Ovary (tissue), 9 donors: ENCODE results near the gene TPM2. TPM values are rescaled to one million over a fixed set of nuclear protein-coding genes. Genes with fewer than 3 reads are reported as not detected.
"Not testable (repeated sequence)": the region's sequence is repeated elsewhere in the genome, so short reads cannot be mapped to it uniquely, and the experiment has no call there.

Experiments used
- DNase-seq, 5 donors: peaks; one replicate each; pipeline ENCODE4 v3.0.0-alpha.2; 2019 to 2020
- H3K27ac ChIP-seq, 2 donors: fragments of 200-600 bp; one replicate each; pipeline versions ENCODE4 v1.5.1 to v1.8.0; 2019 to 2022
- H3K27me3 ChIP-seq: fragments of 200-600 bp; one replicate; pipeline ENCODE4 v1.8.0; 2022
- H3K36me3 ChIP-seq: fragments of 200-600 bp; sonication (generic); one replicate; pipeline ENCODE4 v1.5.1; 2019
- H3K4me1 ChIP-seq: one replicate; pipeline ENCODE4 v1.8.1; 2013; ENCODE audit warnings: mild to moderate bottlenecking, moderate library complexity; ENCODE audit not compliant: insufficient read depth
- H3K4me3 ChIP-seq: fragments of 200-600 bp; sonication (generic); one replicate; pipeline ENCODE4 v1.5.1; 2017
- H3K9me3 ChIP-seq, 2 donors: fragments of 200-600 bp in 1 of 2; sonication (generic) in 1 of 2; one replicate each; pipeline versions ENCODE4 v1.5.1 to v1.8.1; 2013 to 2019; ENCODE audit warnings: mild to moderate bottlenecking in 1 of 2, moderate library complexity in 1 of 2
- CTCF ChIP-seq, 3 donors: fragments of 450-650 bp in 2 of 3; fragments of 200-600 bp in 1 of 3; IDR thresholded peaks; one replicate each; pipeline versions ENCODE4 v1.5.1 to v1.8.0; 2016 to 2022; ENCODE audit warnings: antibody characterized with exemption in 3 of 3, mild to moderate bottlenecking in 1 of 3
- EP300 ChIP-seq: sonication (generic); formaldehyde crosslinking; IDR thresholded peaks from one replicate; pipeline ENCODE4 v1.6.1; 2017; ENCODE audit warnings: antibody characterized with exemption
- POLR2A ChIP-seq: fragments of 450-650 bp; IDR thresholded peaks from one replicate; pipeline ENCODE4 v1.6.1; 2017; ENCODE audit warnings: antibody characterized with exemption, mild to moderate bottlenecking, moderate library complexity
- WGBS, 3 donors: extraction: QIAGEN DNeasy Blood & Tissue Kit in 1 of 3; methylation state at CpG; one replicate each; pipeline versions ENCODE4 v1.1.5 to v1.1.7; 2013 to 2017; 5-methylcytosine and 5-hydroxymethylcytosine counted together
- intact Hi-C, 4 donors: fragments of 100-400 bp; cut with DNase I; formaldehyde crosslinking; loops; one replicate each; pipeline versions ENCODE4 v1.11.0 to v1.15.1; 2022 to 2023
- polyA plus RNA-seq, 2 donors: library from polyadenylated mRNA; stranded (reverse); fragments of 200-250 nt in 1 of 2; fragments of 350-450 nt in 1 of 2; fragmentation: Illumina TruSeq in 1 of 2; extraction: RNeasy Lipid Tissue Mini Kit (QIAGEN cat#74804) in 1 of 2; gene quantifications; one replicate each; pipeline ENCODE4 v1.2.3, GENCODE V29; 2013 to 2014
- total RNA-seq, 7 donors: library from RNA; depleted of rRNA in 2 of 7; stranded (reverse); fragments of >200 nt in 2 of 7; fragmentation: NEBNext Ultra II Directional in 3 of 7; extraction: Animal tissue kit (Norgen Biotek cat#: 25700) in 3 of 7; gene quantifications; one replicate each; pipeline versions ENCODE4 v1.1.0 to v1.2.4, GENCODE V29; 2016 to 2023
- donor health status: DM: no; HTN: no; CAD: no; lungs with moderate emphysema.
- donor health status: DM: no; HTN: no; CAD: no.
- donor health status: Bipolar disorder and iron deficiency.
- donor health status: DM: yes; HTN: yes; CAD: no.
- donor health status: DM: no; HTN: no; CAD: no.
- donor health status: DM: yes; HTN: yes; CAD: no.

Gene TPM2
- total and polyA plus RNA-seq, 9 donors = 179 to 853 (median 414) TPM

- Histone ChIP-seq H3K9me3 (no peaks in the 10 kb centered on the region), H3K36me3 (no peaks in the 10 kb centered on the region), H3K27ac (peak overlapping the region; percentile 48 to 78), H3K4me3 (peak overlapping the region; percentile 42), H3K27me3 (no peaks in the 10 kb centered on the region), H3K4me1 (peaks cover 3% of the 10 kb centered on the region)
- peak in 1 of 5 donors; percentile 52 for DNase-seq
- intact Hi-C loops = loop anchor here in 2 of 4 donors (2.0 to 10.0 kb wide), 3 partner anchors 39 to 239 kb away; partner anchors contain the start of gene TESK1 (in 2 of the 2)
- WGBS, 3 donors = 1 to 3% (median 1%) methylated on average over 11 of the region's 11 CpGs
- TF ChIP-seq POLR2A (no peak), CTCF (IDR thresholded peaks at IDR 0.05) (no peak), EP300 (no peak)
Observed at GRCh38 chr9:35646153-35646532, 43.6 kb downstream of the TPM2 start.

DNA sequence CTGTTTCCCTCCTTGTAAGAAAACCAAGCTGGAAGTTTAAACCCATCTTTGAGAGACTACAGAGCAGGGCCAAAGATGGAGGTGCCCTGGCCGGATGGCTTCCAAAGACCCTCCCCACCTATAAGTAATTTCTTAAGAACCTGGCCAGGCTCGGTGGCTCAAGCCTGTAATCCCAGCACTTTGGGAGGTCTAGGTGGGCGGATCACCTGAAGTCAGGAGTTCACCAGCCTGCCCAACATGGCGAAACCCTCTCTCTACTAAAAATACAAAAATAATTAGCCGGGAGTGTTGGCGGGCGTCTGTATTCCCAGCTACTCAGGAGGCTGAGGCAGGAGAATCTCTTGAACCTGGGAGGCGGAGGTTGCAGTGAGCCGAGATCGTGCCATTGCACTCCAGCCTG lies 44.0 kb downstream of the TPM2 start:
- Histone ChIP-seq H3K4me3 (peak overlapping the region; percentile 42), H3K27ac (peak overlapping the region in 1 of 2 donors; percentile 78)
- not testable (repeated sequence) for H3K27me3 ChIP-seq, DNase-seq, H3K4me1 ChIP-seq, H3K36me3 ChIP-seq, H3K9me3 ChIP-seq
- intact Hi-C loops = loop anchor here in 2 of 4 donors (2.0 to 10.0 kb wide), 3 partner anchors 38 to 239 kb away; partner anchors contain the start of gene TESK1 (in 2 of the 2)
- WGBS, 3 donors = 28 to 41% (median 40%) methylated on average over 10 of the region's 10 CpGs

- no peaks in the 10 kb centered on the region for H3K9me3 ChIP-seq
- peaks cover 3% of the 10 kb centered on the region for H3K4me1 ChIP-seq
- H3K4me3 ChIP-seq = no peak overlapping the region
- intact Hi-C loops = loop anchor here in 1 of 4 donors (10.0 kb wide), 1 partner anchor 242 kb away; no protein-coding TSS in a partner anchor
- no peaks in the 10 kb centered on the region for H3K36me3 ChIP-seq
- H3K27me3 ChIP-seq = no peaks in the 10 kb centered on the region
- DNase-seq = no peak
- TF ChIP-seq POLR2A = no peak
- no peak for TF ChIP-seq EP300
- TF ChIP-seq CTCF (IDR thresholded peaks at IDR 0.05) = no peak
- WGBS, 3 donors = 93 to 96% (median 93%) methylated on average over 12 of the region's 12 CpGs
- no peak overlapping the region for H3K27ac ChIP-seq
Observed at GRCh38 chr9:35643046-35643445, 46.7 kb downstream of the TPM2 start.

GRCh38 chr9:35641478-35641877 lies 48.2 kb downstream of the TPM2 start:
- intact Hi-C loops = loop anchor here in 1 of 4 donors (10.0 kb wide), 1 partner anchor 243 kb away; no protein-coding TSS in a partner anchor
- not testable (repeated sequence) for DNase-seq, H3K27ac ChIP-seq, H3K36me3 ChIP-seq, H3K4me1 ChIP-seq, H3K27me3 ChIP-seq, H3K4me3 ChIP-seq, H3K9me3 ChIP-seq
- WGBS, 3 donors = 93 to 95% (median 95%) methylated on average over 3 of the region's 3 CpGs

DNA sequence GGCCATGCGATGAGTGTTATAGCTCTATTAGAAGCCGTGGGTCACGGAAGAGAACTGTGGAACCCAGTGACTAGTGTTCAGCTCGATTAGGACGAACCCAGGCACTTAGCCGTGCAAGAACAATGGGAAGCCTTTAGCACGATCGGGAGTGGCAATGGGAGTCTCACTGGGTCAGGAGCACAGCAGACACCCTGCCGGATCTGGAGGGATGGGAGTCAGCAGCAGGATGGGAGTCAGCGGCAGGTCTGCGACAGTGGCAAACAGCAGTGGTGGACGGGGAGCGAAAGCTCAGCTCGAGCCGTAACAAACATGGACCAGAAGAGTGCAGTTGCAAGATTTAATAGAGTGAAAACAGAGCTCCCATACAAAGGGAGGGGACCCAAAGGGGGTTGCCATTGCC lies 49.3 kb downstream of the TPM2 start:
- WGBS, 3 donors = 94 to 99% (median 96%) methylated on average over 15 of the region's 15 CpGs
- intact Hi-C loops = loop anchor here in 1 of 4 donors (10.0 kb wide), 1 partner anchor 244 kb away; no protein-coding TSS in a partner anchor
- not testable (repeated sequence) for H3K4me1 ChIP-seq, H3K36me3 ChIP-seq, H3K9me3 ChIP-seq, DNase-seq, H3K4me3 ChIP-seq, H3K27me3 ChIP-seq, H3K27ac ChIP-seq

GRCh38 chr9:35639631-35640030 lies 50.1 kb downstream of the TPM2 start:
- Histone ChIP-seq H3K27me3 (no peaks in the 10 kb centered on the region), H3K27ac (no peak overlapping the region), H3K36me3 (no peaks in the 10 kb centered on the region), H3K4me3 (no peak overlapping the region), H3K9me3 (no peaks in the 10 kb centered on the region), H3K4me1 (no peaks in the 10 kb centered on the region)
- WGBS, 3 donors = 76 to 86% (median 84%) methylated on average over 1 of the region's 1 CpG
- DNase-seq = no peak
- TF ChIP-seq POLR2A = no peak
- TF ChIP-seq EP300 = no peak
- TF ChIP-seq CTCF (IDR thresholded peaks at IDR 0.05) = no peak
- intact Hi-C loops = loop anchor here in 1 of 4 donors (10.0 kb wide), 1 partner anchor 245 kb away; no protein-coding TSS in a partner anchor

DNA sequence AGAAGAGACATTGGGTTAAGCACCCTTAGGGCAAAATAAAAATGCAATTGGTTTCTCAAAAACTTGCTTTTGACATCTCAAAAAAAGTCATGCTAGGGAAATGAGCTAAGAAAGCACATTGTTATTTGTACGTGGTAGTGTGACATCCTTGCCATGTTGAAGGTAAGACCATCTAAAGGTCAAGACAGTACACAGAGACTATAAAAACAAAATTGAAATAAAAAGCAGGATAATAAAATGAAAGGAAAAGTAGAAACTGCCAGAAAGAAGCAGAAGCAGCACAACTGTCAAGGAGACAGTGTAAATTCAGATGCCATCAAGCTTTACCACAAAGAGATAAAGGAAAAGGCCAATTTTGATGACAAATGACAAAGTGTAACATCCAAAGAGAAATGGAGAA lies 50.5 kb downstream of the TPM2 start:
- WGBS, 3 donors = 63 to 83% (median 71%) methylated on average over 1 of the region's 1 CpG
- H3K27ac ChIP-seq, DNase-seq, H3K4me3 ChIP-seq, H3K4me1 ChIP-seq, H3K9me3 ChIP-seq, H3K36me3 ChIP-seq, H3K27me3 ChIP-seq, intact Hi-C loops: not testable (repeated sequence)

DNA sequence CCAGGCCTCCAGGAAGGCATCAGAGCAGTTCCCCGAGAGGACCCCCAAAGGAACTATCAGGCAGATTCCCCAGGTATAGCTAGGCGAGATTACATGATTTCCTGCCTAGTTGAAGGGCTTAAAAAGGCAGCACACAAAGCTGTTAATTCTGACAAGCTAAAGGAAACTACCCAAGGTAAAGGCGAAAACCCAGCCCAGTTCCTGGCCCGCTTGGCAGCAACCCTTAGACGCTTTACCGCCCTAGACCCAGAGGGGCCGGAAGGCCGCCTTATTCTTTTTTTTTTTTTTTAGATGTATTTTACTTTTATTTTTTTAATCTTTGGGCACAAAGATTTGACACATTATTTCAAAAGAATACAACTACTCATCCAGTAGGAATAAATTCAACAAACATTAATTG lies 51.0 kb downstream of the TPM2 start:
- H3K27ac ChIP-seq, H3K9me3 ChIP-seq, H3K27me3 ChIP-seq, H3K4me3 ChIP-seq, H3K36me3 ChIP-seq, DNase-seq, H3K4me1 ChIP-seq, intact Hi-C loops: not testable (repeated sequence)
- 77 to 90% (median 88%) methylated on average over 7 to 8 of the region's 8 CpGs for WGBS, 3 donors

DNA sequence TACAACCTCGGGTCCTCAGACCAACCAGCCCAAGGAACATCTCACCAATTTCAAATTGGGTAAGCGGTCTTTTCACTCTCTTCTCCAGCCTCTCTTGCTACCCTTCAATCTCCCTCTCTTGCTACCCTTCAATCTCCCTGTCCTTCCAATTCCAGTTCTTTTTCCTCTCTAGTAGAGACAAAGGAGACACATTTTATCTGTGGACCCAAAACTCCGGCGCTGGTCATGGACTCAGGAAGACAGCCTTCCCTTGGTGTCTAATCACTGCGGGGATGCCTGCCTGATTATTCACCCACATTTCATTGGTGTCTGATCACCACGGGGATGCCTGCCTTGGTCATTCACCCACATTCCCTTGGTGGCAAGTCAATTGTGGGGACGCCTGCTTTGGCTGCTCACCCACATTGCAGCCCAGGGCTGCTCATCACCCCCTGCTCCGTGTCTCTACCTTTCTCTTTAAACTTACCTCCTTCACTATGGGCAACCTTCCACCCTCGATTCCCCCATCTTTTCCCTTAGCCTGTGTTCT lies 52.2 kb downstream of the TPM2 start:
- H3K4me3 ChIP-seq, H3K4me1 ChIP-seq, DNase-seq, H3K36me3 ChIP-seq, H3K27ac ChIP-seq, H3K9me3 ChIP-seq, intact Hi-C loops, H3K27me3 ChIP-seq: not testable (repeated sequence)
- WGBS, 3 donors = 94 to 98% (median 95%) methylated on average over 9 of the region's 9 CpGs
